Activated B cell treated with CpG ODN at 0.5 μM for 24 hours (primary cell): ENCODE results near the gene POLR1F. TPM values are rescaled to one million over a fixed set of nuclear protein-coding genes. Genes with fewer than 3 reads are reported as not detected.
"Not testable (repeated sequence)": the region's sequence is repeated elsewhere in the genome, so short reads cannot be mapped to it uniquely, and the experiment has no call there.

ENCODE experiments used
- ATAC-seq: fragments of 200-7000 bp; cut with Tn5 transposase; one replicate; pipeline ENCODE4 v1.10.0; 2021; ENCODE audit warnings: low read depth, mild to moderate bottlenecking, moderate library complexity
- CTCF ChIA-PET: fragments of 350-600 bp; sonication (Branson Sonifier 250); formaldehyde crosslinking; loops from one replicate; lab custom pipeline; 2021; ENCODE audit warnings: antibody characterized with exemption; lab: Charles Lee
- POLR2A ChIA-PET: fragments of 350-600 bp; sonication (Branson Sonifier 250); formaldehyde crosslinking; loops from one replicate; lab custom pipeline; 2021; ENCODE audit warnings: antibody characterized with exemption; lab: Charles Lee
- DNase-seq: peaks from one replicate; pipeline ENCODE4 v3.0.0; 2022
- H3K27ac Mint-ChIP-seq: one replicate; pipeline ENCODE4 v1.8.0; 2020; ENCODE audit warnings: mixed read lengths
- H3K27me3 Mint-ChIP-seq: one replicate; pipeline ENCODE4 v1.8.0; 2021; ENCODE audit warnings: mixed read lengths
- H3K36me3 Mint-ChIP-seq: one replicate; pipeline ENCODE4 v1.8.0; 2021; ENCODE audit warnings: low read depth, mixed read lengths
- H3K4me1 Mint-ChIP-seq: one replicate; pipeline ENCODE4 v1.8.0; 2021; ENCODE audit warnings: mixed read lengths
- H3K4me3 Mint-ChIP-seq: one replicate; pipeline ENCODE4 v1.8.0; 2020; ENCODE audit warnings: mild to moderate bottlenecking, mixed read lengths
- H3K9me3 Mint-ChIP-seq: one replicate; pipeline ENCODE4 v1.8.0; 2020; ENCODE audit warnings: mixed read lengths
- CTCF ChIP-seq: fragments of 200-600 bp; IDR thresholded peaks from one replicate; pipeline ENCODE4 v1.8.0; 2022; ENCODE audit warnings: antibody characterized with exemption, mild to moderate bottlenecking
- intact Hi-C: fragments of 100-400 bp; cut with micrococcal nuclease; formaldehyde crosslinking; loops from one replicate; pipeline ENCODE4 v1.15.1; 2024
- total RNA-seq: library from RNA; stranded (reverse); gene quantifications from 2 replicates; pipeline ENCODE4 v1.2.3, GENCODE V29; 2022

The POLR1F gene
- total RNA-seq, 1 donor from 2014 or later = 20.0 TPM

- ChIA-PET CTCF (interaction anchor here (0.6 kb wide), 1 partner anchor 15 kb away, joined by 3 read pairs; no protein-coding TSS in a partner anchor), POLR2A (no interaction called here)
- no peak overlapping the region for H3K27ac Mint-ChIP-seq
- H3K36me3 Mint-ChIP-seq = peaks cover 67% of the 10 kb centered on the region
- no peaks in the 10 kb centered on the region for H3K9me3 Mint-ChIP-seq
- intact Hi-C loops = no loop called here
- no peak overlapping the region for H3K4me3 Mint-ChIP-seq
- H3K4me1 Mint-ChIP-seq = peaks cover 3% of the 10 kb centered on the region
- H3K27me3 Mint-ChIP-seq = no peaks in the 10 kb centered on the region
- ATAC-seq = no peak
- no peak for TF ChIP-seq CTCF
- DNase-seq = no peak
Observed at GRCh38 chr7:19700936-19701335, 7.9 kb downstream of the POLR1F start.

GRCh38 chr7:19698331-19698730, 10.5 kb downstream of the POLR1F start:
- Mint-ChIP-seq H3K36me3 (peaks cover 58% of the 10 kb centered on the region), H3K27me3 (no peaks in the 10 kb centered on the region), H3K27ac (no peak overlapping the region), H3K4me3 (no peak overlapping the region), H3K4me1 (no peaks in the 10 kb centered on the region), H3K9me3 (no peaks in the 10 kb centered on the region)
- no peak for TF ChIP-seq CTCF
- intact Hi-C loops = no loop called here
- ChIA-PET CTCF (interaction anchor here (1.0 kb wide), 1 partner anchor 11 kb away, joined by 3 read pairs; the partner anchor contains the start of gene POLR1F), POLR2A (no interaction called here)
- no peak for DNase-seq
- no peak for ATAC-seq

- no peaks in the 10 kb centered on the region for H3K9me3 Mint-ChIP-seq
Observed at GRCh38 chr7:19696926-19697325, 11.9 kb downstream of the POLR1F start.

GRCh38 chr7:19692111-19692828, 16.6 kb downstream of the POLR1F start:
- DNase-seq = no peak
- Mint-ChIP-seq H3K27me3 (peaks cover 3% of the 10 kb centered on the region), H3K4me1 (no peaks in the 10 kb centered on the region), H3K27ac (no peak overlapping the region), H3K4me3 (no peak overlapping the region), H3K36me3 (peaks cover 10% of the 10 kb centered on the region), H3K9me3 (no peaks in the 10 kb centered on the region)
- no peak for ATAC-seq
- CTCF ChIA-PET = no interaction called here
- POLR2A ChIA-PET = no interaction called here
- no peak for TF ChIP-seq CTCF
- intact Hi-C loops = no loop called here

More at GRCh38 chr7:19696926-19697325, 11.9 kb downstream of the POLR1F start:
- no peak for TF ChIP-seq CTCF
- ATAC-seq = no peak
- Mint-ChIP-seq H3K36me3 (peaks cover 46% of the 10 kb centered on the region), H3K27me3 (no peaks in the 10 kb centered on the region), H3K4me3 (no peak overlapping the region), H3K4me1 (no peaks in the 10 kb centered on the region), H3K27ac (no peak overlapping the region)
- intact Hi-C loops = no loop called here
- ChIA-PET POLR2A (no interaction called here), CTCF (no interaction called here)
- DNase-seq = no peak

GRCh38 chr7:19690736-19691135, 18.1 kb downstream of the POLR1F start:
- Mint-ChIP-seq H3K27ac (no peak overlapping the region), H3K9me3 (no peaks in the 10 kb centered on the region), H3K4me1 (no peaks in the 10 kb centered on the region), H3K36me3 (no peaks in the 10 kb centered on the region), H3K4me3 (no peak overlapping the region), H3K27me3 (peaks cover 3% of the 10 kb centered on the region)
- TF ChIP-seq CTCF = no peak
- POLR2A ChIA-PET = interaction anchor here (0.6 kb wide), 1 partner anchor 864 kb away, joined by 7 read pairs; no protein-coding TSS in a partner anchor
- CTCF ChIA-PET = no interaction called here
- ATAC-seq (no peak), DNase-seq (no peak)
- intact Hi-C loops = no loop called here

- H3K27ac Mint-ChIP-seq, H3K9me3 Mint-ChIP-seq, intact Hi-C loops, H3K4me3 Mint-ChIP-seq, POLR2A ChIA-PET, CTCF ChIA-PET, H3K4me1 Mint-ChIP-seq, H3K36me3 Mint-ChIP-seq, ATAC-seq, DNase-seq, H3K27me3 Mint-ChIP-seq: not testable (repeated sequence)
Observed at GRCh38 chr7:19689130-19689529, 19.7 kb downstream of the POLR1F start.
